K562 (cell line): ENCODE results near the gene MTF1. TPM values are rescaled to one million over a fixed set of nuclear protein-coding genes. Genes with fewer than 3 reads are reported as not detected.

Experiments
- ATAC-seq: fragments of 200-7000 bp; cut with Tn5 transposase; 3 replicates; pipeline ENCODE4 v1.9.1; 2020; ENCODE audit warnings: moderate library complexity
- BruUV-seq: library from RNA; stranded (reverse); fragments of 400-500 nt; replicated peaks from 2 replicates; lab custom pipeline; 2021; lab: Mats Ljungman, UMichigan
- CTCF ChIA-PET: fragments of 300-600 bp; formaldehyde crosslinking; extraction: SDS; loops from one replicate; lab custom pipeline; 2021; ENCODE audit warnings: low intra/inter-chr PET ratio; lab: Yijun Ruan, JAX
- POLR2A ChIA-PET: fragments of 300-600, 350-650 bp; sonication (Branson Sonifier 250); formaldehyde crosslinking; extraction: SDS; loops from one replicate; lab custom pipeline; 2021; ENCODE audit warnings: antibody characterized with exemption, inconsistent platforms; lab: Yijun Ruan, JAX
- DNase-seq, 4 experiments: peaks; one replicate each; pipeline versions ENCODE4 v3.0.0 to v3.0.0-alpha.2; 2011 to 2018; ENCODE audit warnings: low spot score in 3 of 4, mixed read lengths in 3 of 4; ENCODE audit errors: extremely low read depth in 1 of 4
- FAIRE-seq: peaks from 2 replicates; lab custom pipeline; 2011; peaks lifted over from hg19 to GRCh38; lab: Jason Lieb, UNC
- H2AFZ ChIP-seq: 2 replicates; pipeline ENCODE4 v1.6.0; 2011; ENCODE audit warnings: low read depth, low read length, control low read depth, inconsistent platforms
- H3K27ac ChIP-seq: fragments of 200-600 bp; 3 replicates; pipeline ENCODE4 v1.8.0; 2011; ENCODE audit warnings: low read depth, mild to moderate bottlenecking, control low read depth, inconsistent platforms, low read length, moderate library complexity, mixed read lengths; ENCODE audit errors: extremely low read depth
- H3K27me3 ChIP-seq, 2 experiments: fragments of 300-600 bp in 1 of 2; 2 replicates in 1 of 2; 3 replicates in 1 of 2; pipeline versions ENCODE4 v1.6.0 to v1.8.0; 2011; ENCODE audit warnings: inconsistent platforms in 2 of 2, low read length in 2 of 2, mild to moderate bottlenecking in 1 of 2, mixed read lengths in 1 of 2, moderate library complexity in 1 of 2; ENCODE audit not compliant: control insufficient read depth in 2 of 2, insufficient read depth in 2 of 2
- H3K36me3 ChIP-seq: fragments of 300-600 bp; 3 replicates; pipeline ENCODE4 v1.8.0; 2011; ENCODE audit warnings: mild to moderate bottlenecking, low read length, inconsistent platforms; ENCODE audit not compliant: control insufficient read depth, insufficient read depth
- H3K4me1 ChIP-seq, 2 experiments: fragments of 200-600 bp in 1 of 2; replicated peaks in 1 of 2; 2 replicates in 1 of 2; 3 replicates in 1 of 2; pipeline versions ENCODE4 v1.5.1 to v1.8.0; 2011; ENCODE audit warnings: inconsistent platforms in 2 of 2, low read length in 2 of 2, mild to moderate bottlenecking in 1 of 2, mixed read lengths in 1 of 2, moderate library complexity in 1 of 2; ENCODE audit not compliant: control insufficient read depth in 2 of 2, insufficient read depth in 2 of 2
- H3K4me2 ChIP-seq: 2 replicates; pipeline ENCODE4 v1.6.1; 2011; ENCODE audit warnings: low read length, control low read depth, inconsistent platforms, mixed read lengths; ENCODE audit not compliant: insufficient read depth
- H3K4me3 ChIP-seq: fragments of 200-600 bp; sonication (generic), shearing (Covaris generic); 2 replicates; pipeline ENCODE4 v1.5.1; 2016; ENCODE audit warnings: control low read depth, inconsistent platforms
- H3K79me2 ChIP-seq: fragments of 200-600 bp; 3 replicates; pipeline ENCODE4 v1.8.0; 2011; ENCODE audit warnings: low read length, inconsistent platforms; ENCODE audit not compliant: control insufficient read depth, insufficient read depth
- H3K9ac ChIP-seq, 2 experiments: 2 replicates each; pipeline versions ENCODE4 v1.6.0 to v1.6.1; 2011; ENCODE audit warnings: low read depth in 2 of 2, low read length in 2 of 2, control low read depth in 1 of 2, inconsistent platforms in 1 of 2, mild to moderate bottlenecking in 1 of 2, mixed read lengths in 1 of 2; ENCODE audit not compliant: insufficient read depth in 1 of 2
- H3K9me1 ChIP-seq: one replicate; pipeline ENCODE4 v1.6.0; 2011; ENCODE audit warnings: inconsistent platforms, mild to moderate bottlenecking, low read length, moderate library complexity; ENCODE audit not compliant: control insufficient read depth, insufficient read depth
- H3K9me3 ChIP-seq: replicated peaks from 2 replicates; pipeline ENCODE4 v1.5.1; 2011; ENCODE audit warnings: low read depth, low read length, inconsistent platforms; ENCODE audit not compliant: control insufficient read depth, insufficient read depth
- H4K20me1 ChIP-seq: replicated peaks from 2 replicates; pipeline ENCODE4 v1.6.1; 2011; ENCODE audit warnings: low read length, inconsistent platforms, mixed read lengths; ENCODE audit not compliant: control insufficient read depth, insufficient read depth
- ARHGAP35 ChIP-seq: fragments of 450-650 bp; IDR thresholded peaks from 2 replicates; pipeline ENCODE4 v1.6.1; 2018; ENCODE audit not compliant: partially characterized antibody
- BCL6 ChIP-seq: fragments of 250-450 bp; sonication (Bioruptor Pico); IDR thresholded peaks from 2 replicates; pipeline ENCODE4 v1.4.0; 2020
- CBX5 ChIP-seq: IDR thresholded peaks from 2 replicates; pipeline ENCODE4 v1.6.1; 2014; ENCODE audit warnings: low read depth, borderline replicate concordance
- GTF2E2 ChIP-seq: fragments of 200-800 bp; sonication (Bioruptor generic); IDR thresholded peaks from 2 replicates; pipeline ENCODE4 v1.6.1; 2016; ENCODE audit warnings: missing genetic modification characterization, missing compliant biosample characterization
- HIVEP1 ChIP-seq: fragments of 250-450 bp; sonication (Bioruptor Pico); IDR thresholded peaks from 2 replicates; pipeline ENCODE4 v1.4.0; 2020; ENCODE audit warnings: mild to moderate bottlenecking
- NR2F6 ChIP-seq: fragments of 450-650 bp; formaldehyde crosslinking; IDR thresholded peaks from 2 replicates; pipeline ENCODE4 v1.4.0; 2020; ENCODE audit warnings: mild to moderate bottlenecking
- PTTG1 ChIP-seq: fragments of 450-650 bp; IDR thresholded peaks from 2 replicates; pipeline ENCODE4 v1.6.1; 2016; ENCODE audit warnings: low read depth, mild to moderate bottlenecking, missing genetic modification characterization, missing compliant biosample characterization
- SMARCC2 ChIP-seq: fragments of 450-650 bp; IDR thresholded peaks from 2 replicates; pipeline ENCODE4 v1.6.1; 2017; ENCODE audit warnings: antibody characterized with exemption, moderate library complexity, mild to moderate bottlenecking, low read depth
- TSC22D4 ChIP-seq: fragments of 450-650 bp; IDR thresholded peaks from 2 replicates; pipeline ENCODE4 v1.6.1; 2016; ENCODE audit warnings: missing genetic modification characterization, missing biosample characterization, control low read depth
- ZNF134 ChIP-seq: fragments of 250-450 bp; sonication (Bioruptor Pico); conservative IDR thresholded peaks from 2 replicates; pipeline ENCODE4 v1.4.0; 2020
- WGBS: fragments of 100-300 bp; shearing (Covaris generic); methylation state at CpG from one replicate; pipeline ENCODE4 v1.1.6; 2016; ENCODE audit warnings: low coverage, mixed read lengths; ENCODE audit not compliant: insufficient coverage; ENCODE audit errors: missing lambda C conversion rate; 5-methylcytosine and 5-hydroxymethylcytosine counted together
- in situ Hi-C: fragments of 300-500 bp; cut with MboI; formaldehyde crosslinking; loops from 4 replicates; pipeline ENCODE4 v1.15.0; 2018; ENCODE audit warnings: inconsistent platforms, mixed read lengths
- intact Hi-C: fragments of 100-400 bp; cut with micrococcal nuclease; formaldehyde crosslinking; loops from 2 replicates; pipeline ENCODE4 v1.14.2; 2022
- polyA plus RNA-seq, 8 experiments: library from polyadenylated mRNA; depleted of rRNA in 4 of 8; stranded (reverse) in 5 of 8; unstranded in 3 of 8; fragments of >200 nt; fragmentation: Nextera tagmentation in 2 of 8; fragmentation: Illumina TruSeq in 1 of 8; extraction: Ambion mirVana in 2 of 8; extraction: Trizol in 1 of 8; gene quantifications; 2 replicates each; pipeline versions ENCODE4 v1.2.1 to v1.2.3, GENCODE V29; 2011 to 2014; ENCODE audit warnings: inconsistent platforms in 1 of 8, missing spikeins in 1 of 8
- total RNA-seq, 7 experiments: library from RNA; depleted of rRNA in 6 of 7; stranded (reverse); fragments of >200 nt in 6 of 7; fragmentation: Illumina TruSeq in 2 of 7; extraction: Trizol in 2 of 7; gene quantifications; 2 replicates each; pipeline versions ENCODE4 v1.2.1 to v1.2.3, GENCODE V29; 2011 to 2021; ENCODE audit warnings: low replicate concordance in 1 of 7
- TF ChIP-seq, protein P1 (sequence below): fragments of 250-450 bp; sonication (Bioruptor Pico); IDR thresholded peaks from 2 replicates; pipeline ENCODE4 v1.9.0; 2021; ENCODE audit warnings: mild to moderate bottlenecking, inconsistent platforms
- TF ChIP-seq, protein P2 (sequence below): conservative IDR thresholded peaks from 2 replicates; pipeline ENCODE4 v1.6.1; 2011; ENCODE audit warnings: low read depth, mild to moderate bottlenecking, low read length; ENCODE audit not compliant: control insufficient read depth

The MTF1 gene
- total and polyA plus RNA-seq, 9 of the 15 experiments (the other 6 are each of a cell fraction or from before 2014, with no cell fraction given), result 1.1 to 12.2 (median 4.3) TPM

DNA sequence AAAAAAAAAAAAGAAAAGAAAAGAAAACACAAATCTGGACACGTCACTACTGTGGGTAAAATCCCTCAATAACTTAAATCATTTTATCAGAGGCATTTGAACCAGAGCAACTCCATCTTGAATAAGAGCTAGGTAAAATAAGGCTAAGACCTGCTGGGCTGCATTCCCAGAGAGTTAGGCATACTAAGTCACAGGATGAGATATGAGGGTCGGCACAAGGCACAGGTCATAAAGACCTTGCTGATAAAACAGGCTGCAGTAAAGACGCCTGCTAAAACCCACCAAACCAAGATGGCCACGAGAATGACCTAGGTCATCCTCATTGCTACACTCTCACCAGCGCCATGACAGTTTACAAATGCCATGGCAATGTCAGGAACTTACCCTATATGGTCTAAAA, 43.6 kb upstream of the MTF1 start:
- Histone ChIP-seq H3K36me3 (no peaks in the 10 kb centered on the region; the same call in 2 of the 3 replicates), H3K4me1 (no peaks in the 10 kb centered on the region), H3K4me2 (no peak overlapping the region), H3K9me3 (no peaks in the 10 kb centered on the region; the same call in 1 of the 2 replicates), H4K20me1 (no peaks in the 10 kb centered on the region), H3K27me3 (no peaks in the 10 kb centered on the region), H3K27ac (no peak overlapping the region), H3K9me1 (no peaks in the 10 kb centered on the region), H2AFZ (no peak overlapping the region), H3K4me3 (no peak overlapping the region)
- ATAC-seq, result no peak
- no peak for FAIRE-seq
- intact Hi-C loops, result no loop called here
- CTCF ChIA-PET, result no interaction called here
- 66% methylated on average over 5 of the region's 5 CpGs for WGBS
- POLR2A ChIA-PET, result interaction anchor here (1.3 to 1.4 kb wide), 2 partner anchors 10 to 29 kb away, joined by 3 to 4 read pairs; no protein-coding TSS in a partner anchor
- in situ Hi-C loops, result no loop called here
- TF ChIP-seq PTTG1 (tag) (0 out of 2 replicates have a peak, but pooled peaks have one; percentile 16), TSC22D4 (tag) (no peak), BCL6 (CRISPR knock-in tag) (no peak), ARHGAP35 (no peak)
- TF ChIP-seq, all 486 proteins: peak for 1
- Histone ChIP-seq H3K79me2 (no peaks in the 10 kb centered on the region), H3K9ac (no peak overlapping the region)
- no TSS peak for BruUV-seq
- no peak for DNase-seq

DNA sequence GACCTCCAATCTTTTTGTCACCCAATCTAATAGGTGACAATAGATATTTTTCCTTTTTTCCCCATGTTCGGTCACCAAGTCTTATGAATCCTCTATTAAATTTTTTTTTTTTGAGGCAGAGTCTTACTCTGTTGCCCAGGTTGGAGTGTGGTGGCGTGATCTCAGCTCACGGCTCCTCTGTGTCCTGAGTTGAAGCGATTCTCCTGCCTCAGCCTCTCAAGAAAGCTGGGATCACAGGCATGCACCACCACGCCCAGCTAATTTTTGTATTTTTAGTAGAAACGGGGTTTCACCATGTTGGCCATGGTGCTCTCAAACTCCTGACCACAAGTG, 42.5 kb upstream of the MTF1 start:
- WGBS, result 88% methylated on average over 6 of the region's 6 CpGs
- no TSS peak for BruUV-seq
- H3K27me3 ChIP-seq, result no peaks in the 10 kb centered on the region
- H3K36me3 ChIP-seq, result no peaks in the 10 kb centered on the region; the same call in 2 of the 3 replicates
- CTCF ChIA-PET, result no interaction called here
- no peaks in the 10 kb centered on the region; the same call in 1 of the 2 replicates for H3K9me3 ChIP-seq
- intact Hi-C loops (no loop called here), in situ Hi-C loops (no loop called here)
- no peaks in the 10 kb centered on the region for H3K79me2 ChIP-seq
- no peak overlapping the region for H3K4me3 ChIP-seq
- TF ChIP-seq HIVEP1, result no peak
- no peak for TF ChIP-seq CBX5
- TF ChIP-seq, protein P1, sequence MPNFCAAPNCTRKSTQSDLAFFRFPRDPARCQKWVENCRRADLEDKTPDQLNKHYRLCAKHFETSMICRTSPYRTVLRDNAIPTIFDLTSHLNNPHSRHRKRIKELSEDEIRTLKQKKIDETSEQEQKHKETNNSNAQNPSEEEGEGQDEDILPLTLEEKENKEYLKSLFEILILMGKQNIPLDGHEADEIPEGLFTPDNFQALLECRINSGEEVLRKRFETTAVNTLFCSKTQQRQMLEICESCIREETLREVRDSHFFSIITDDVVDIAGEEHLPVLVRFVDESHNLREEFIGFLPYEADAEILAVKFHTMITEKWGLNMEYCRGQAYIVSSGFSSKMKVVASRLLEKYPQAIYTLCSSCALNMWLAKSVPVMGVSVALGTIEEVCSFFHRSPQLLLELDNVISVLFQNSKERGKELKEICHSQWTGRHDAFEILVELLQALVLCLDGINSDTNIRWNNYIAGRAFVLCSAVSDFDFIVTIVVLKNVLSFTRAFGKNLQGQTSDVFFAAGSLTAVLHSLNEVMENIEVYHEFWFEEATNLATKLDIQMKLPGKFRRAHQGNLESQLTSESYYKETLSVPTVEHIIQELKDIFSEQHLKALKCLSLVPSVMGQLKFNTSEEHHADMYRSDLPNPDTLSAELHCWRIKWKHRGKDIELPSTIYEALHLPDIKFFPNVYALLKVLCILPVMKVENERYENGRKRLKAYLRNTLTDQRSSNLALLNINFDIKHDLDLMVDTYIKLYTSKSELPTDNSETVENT, result no peak
- no peak for TF ChIP-seq GTF2E2 (tag)
- no peak for TF ChIP-seq ZNF134 (CRISPR knock-in tag)
- TF ChIP-seq SMARCC2, result no peak
- TF ChIP-seq, protein P2, sequence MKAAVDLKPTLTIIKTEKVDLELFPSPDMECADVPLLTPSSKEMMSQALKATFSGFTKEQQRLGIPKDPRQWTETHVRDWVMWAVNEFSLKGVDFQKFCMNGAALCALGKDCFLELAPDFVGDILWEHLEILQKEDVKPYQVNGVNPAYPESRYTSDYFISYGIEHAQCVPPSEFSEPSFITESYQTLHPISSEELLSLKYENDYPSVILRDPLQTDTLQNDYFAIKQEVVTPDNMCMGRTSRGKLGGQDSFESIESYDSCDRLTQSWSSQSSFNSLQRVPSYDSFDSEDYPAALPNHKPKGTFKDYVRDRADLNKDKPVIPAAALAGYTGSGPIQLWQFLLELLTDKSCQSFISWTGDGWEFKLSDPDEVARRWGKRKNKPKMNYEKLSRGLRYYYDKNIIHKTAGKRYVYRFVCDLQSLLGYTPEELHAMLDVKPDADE, result no peak
- TF ChIP-seq NR2F6 (CRISPR knock-in tag), result no peak
- DNase-seq, result no peak
- no peak overlapping the region for H3K9ac ChIP-seq
- H3K9me1 ChIP-seq, result no peaks in the 10 kb centered on the region
- no peak overlapping the region for H3K4me2 ChIP-seq
- no peak for ATAC-seq
- no peaks in the 10 kb centered on the region for H4K20me1 ChIP-seq
- POLR2A ChIA-PET, result interaction anchor here (0.7 to 1.4 kb wide), 4 partner anchors 9 to 30 kb away, joined by 3 to 4 read pairs (median 3); no protein-coding TSS in a partner anchor
- H3K27ac ChIP-seq, result no peak overlapping the region
- H2AFZ ChIP-seq, result no peak overlapping the region
- FAIRE-seq, result no peak
- H3K4me1 ChIP-seq, result no peaks in the 10 kb centered on the region
